SK-N-SH (cell line): ENCODE results near the gene DNAH14.
"Not testable (repeated sequence)": the region's sequence is repeated elsewhere in the genome, so short reads cannot be mapped to it uniquely, and the experiment has no call there.

ENCODE experiments used
- FOXJ3 ChIP-seq: sonication (generic); formaldehyde crosslinking; IDR thresholded peaks from 2 replicates; pipeline ENCODE4 v1.5.1; 2020; ENCODE audit warnings: mild to moderate bottlenecking, missing genetic modification reagents
- GATA2 ChIP-seq: sonication (generic); formaldehyde crosslinking; IDR thresholded peaks from 2 replicates; pipeline ENCODE4 v1.5.0; 2020; ENCODE audit warnings: mild to moderate bottlenecking, missing genetic modification reagents
- JUND ChIP-seq: IDR thresholded peaks from 2 replicates; pipeline ENCODE4 v1.4.0; 2012
- POLR2AphosphoS5 ChIP-seq: IDR thresholded peaks from 2 replicates; pipeline ENCODE4 v1.6.1; 2012; ENCODE audit warnings: low read depth, low read length
- RFX5 ChIP-seq: IDR thresholded peaks from 2 replicates; pipeline ENCODE4 v1.6.1; 2012; ENCODE audit warnings: mild to moderate bottlenecking, improper control_type of control experiment, low read length
- SMC3 ChIP-seq: IDR thresholded peaks from 2 replicates; pipeline ENCODE4 v1.6.1; 2012; ENCODE audit warnings: low read depth, low read length, improper control_type of control experiment
- TF ChIP-seq, protein P1 (sequence below): IDR thresholded peaks from 2 replicates; pipeline ENCODE4 v1.4.0; 2012; ENCODE audit warnings: low read depth, borderline replicate concordance
- TF ChIP-seq, protein P2 (sequence below): fragments of 200-600 bp; sonication (generic); IDR thresholded peaks from 2 replicates; pipeline ENCODE4 v1.6.1; 2017; ENCODE audit warnings: antibody characterized with exemption, mild to moderate bottlenecking, moderate library complexity
- TF ChIP-seq, protein P3 (sequence below): IDR thresholded peaks from 2 replicates; pipeline ENCODE4 v1.6.1; 2012; ENCODE audit warnings: mild to moderate bottlenecking, low read depth, low read length, moderate library complexity
- TF ChIP-seq, protein P4 (sequence below): fragments of 150-350 bp; IDR thresholded peaks from 2 replicates; pipeline ENCODE4 v1.6.1; 2017; ENCODE audit warnings: antibody characterized with exemption, low read length, low read depth, borderline replicate concordance

DNA sequence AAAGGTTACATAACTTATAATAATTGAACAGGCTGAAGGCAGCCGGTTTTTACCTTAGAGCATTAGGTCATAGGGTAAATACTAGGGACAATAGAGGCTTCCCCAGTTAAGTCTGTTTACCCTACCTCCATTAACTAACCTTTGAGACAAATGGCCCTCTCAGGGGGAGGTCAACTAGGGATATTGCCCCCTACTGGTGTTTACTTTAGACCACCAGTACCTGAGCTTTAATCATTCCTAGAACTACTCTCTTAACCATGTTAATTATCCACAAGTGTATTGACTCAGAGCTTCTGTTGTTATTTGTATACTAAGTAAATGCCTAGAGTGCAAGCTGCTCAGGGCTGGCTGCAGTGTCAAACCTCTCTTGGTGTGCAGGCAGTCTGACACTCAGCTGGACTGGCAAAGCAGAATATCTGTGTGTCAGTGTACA is 52.5 kb downstream of the DNAH14 start:
- TF ChIP-seq FOXJ3; JUND; RFX5; POLR2AphosphoS5; SMC3; GATA2 (CRISPR knock-in tag): not testable (repeated sequence)
- TF ChIP-seq, protein P1, sequence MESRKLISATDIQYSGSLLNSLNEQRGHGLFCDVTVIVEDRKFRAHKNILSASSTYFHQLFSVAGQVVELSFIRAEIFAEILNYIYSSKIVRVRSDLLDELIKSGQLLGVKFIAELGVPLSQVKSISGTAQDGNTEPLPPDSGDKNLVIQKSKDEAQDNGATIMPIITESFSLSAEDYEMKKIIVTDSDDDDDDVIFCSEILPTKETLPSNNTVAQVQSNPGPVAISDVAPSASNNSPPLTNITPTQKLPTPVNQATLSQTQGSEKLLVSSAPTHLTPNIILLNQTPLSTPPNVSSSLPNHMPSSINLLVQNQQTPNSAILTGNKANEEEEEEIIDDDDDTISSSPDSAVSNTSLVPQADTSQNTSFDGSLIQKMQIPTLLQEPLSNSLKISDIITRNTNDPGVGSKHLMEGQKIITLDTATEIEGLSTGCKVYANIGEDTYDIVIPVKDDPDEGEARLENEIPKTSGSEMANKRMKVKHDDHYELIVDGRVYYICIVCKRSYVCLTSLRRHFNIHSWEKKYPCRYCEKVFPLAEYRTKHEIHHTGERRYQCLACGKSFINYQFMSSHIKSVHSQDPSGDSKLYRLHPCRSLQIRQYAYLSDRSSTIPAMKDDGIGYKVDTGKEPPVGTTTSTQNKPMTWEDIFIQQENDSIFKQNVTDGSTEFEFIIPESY = not testable (repeated sequence)
- TF ChIP-seq, protein P2, sequence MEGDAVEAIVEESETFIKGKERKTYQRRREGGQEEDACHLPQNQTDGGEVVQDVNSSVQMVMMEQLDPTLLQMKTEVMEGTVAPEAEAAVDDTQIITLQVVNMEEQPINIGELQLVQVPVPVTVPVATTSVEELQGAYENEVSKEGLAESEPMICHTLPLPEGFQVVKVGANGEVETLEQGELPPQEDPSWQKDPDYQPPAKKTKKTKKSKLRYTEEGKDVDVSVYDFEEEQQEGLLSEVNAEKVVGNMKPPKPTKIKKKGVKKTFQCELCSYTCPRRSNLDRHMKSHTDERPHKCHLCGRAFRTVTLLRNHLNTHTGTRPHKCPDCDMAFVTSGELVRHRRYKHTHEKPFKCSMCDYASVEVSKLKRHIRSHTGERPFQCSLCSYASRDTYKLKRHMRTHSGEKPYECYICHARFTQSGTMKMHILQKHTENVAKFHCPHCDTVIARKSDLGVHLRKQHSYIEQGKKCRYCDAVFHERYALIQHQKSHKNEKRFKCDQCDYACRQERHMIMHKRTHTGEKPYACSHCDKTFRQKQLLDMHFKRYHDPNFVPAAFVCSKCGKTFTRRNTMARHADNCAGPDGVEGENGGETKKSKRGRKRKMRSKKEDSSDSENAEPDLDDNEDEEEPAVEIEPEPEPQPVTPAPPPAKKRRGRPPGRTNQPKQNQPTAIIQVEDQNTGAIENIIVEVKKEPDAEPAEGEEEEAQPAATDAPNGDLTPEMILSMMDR = not testable (repeated sequence)
- TF ChIP-seq, protein P3, sequence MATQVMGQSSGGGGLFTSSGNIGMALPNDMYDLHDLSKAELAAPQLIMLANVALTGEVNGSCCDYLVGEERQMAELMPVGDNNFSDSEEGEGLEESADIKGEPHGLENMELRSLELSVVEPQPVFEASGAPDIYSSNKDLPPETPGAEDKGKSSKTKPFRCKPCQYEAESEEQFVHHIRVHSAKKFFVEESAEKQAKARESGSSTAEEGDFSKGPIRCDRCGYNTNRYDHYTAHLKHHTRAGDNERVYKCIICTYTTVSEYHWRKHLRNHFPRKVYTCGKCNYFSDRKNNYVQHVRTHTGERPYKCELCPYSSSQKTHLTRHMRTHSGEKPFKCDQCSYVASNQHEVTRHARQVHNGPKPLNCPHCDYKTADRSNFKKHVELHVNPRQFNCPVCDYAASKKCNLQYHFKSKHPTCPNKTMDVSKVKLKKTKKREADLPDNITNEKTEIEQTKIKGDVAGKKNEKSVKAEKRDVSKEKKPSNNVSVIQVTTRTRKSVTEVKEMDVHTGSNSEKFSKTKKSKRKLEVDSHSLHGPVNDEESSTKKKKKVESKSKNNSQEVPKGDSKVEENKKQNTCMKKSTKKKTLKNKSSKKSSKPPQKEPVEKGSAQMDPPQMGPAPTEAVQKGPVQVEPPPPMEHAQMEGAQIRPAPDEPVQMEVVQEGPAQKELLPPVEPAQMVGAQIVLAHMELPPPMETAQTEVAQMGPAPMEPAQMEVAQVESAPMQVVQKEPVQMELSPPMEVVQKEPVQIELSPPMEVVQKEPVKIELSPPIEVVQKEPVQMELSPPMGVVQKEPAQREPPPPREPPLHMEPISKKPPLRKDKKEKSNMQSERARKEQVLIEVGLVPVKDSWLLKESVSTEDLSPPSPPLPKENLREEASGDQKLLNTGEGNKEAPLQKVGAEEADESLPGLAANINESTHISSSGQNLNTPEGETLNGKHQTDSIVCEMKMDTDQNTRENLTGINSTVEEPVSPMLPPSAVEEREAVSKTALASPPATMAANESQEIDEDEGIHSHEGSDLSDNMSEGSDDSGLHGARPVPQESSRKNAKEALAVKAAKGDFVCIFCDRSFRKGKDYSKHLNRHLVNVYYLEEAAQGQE = not testable (repeated sequence)
- TF ChIP-seq, protein P4, sequence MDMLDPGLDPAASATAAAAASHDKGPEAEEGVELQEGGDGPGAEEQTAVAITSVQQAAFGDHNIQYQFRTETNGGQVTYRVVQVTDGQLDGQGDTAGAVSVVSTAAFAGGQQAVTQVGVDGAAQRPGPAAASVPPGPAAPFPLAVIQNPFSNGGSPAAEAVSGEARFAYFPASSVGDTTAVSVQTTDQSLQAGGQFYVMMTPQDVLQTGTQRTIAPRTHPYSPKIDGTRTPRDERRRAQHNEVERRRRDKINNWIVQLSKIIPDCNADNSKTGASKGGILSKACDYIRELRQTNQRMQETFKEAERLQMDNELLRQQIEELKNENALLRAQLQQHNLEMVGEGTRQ = not testable (repeated sequence)
